Tibial artery (tissue), 4 donors: ENCODE measurements around the gene ADGRV1.

Experiments used
- DNase-seq, 2 donors: peaks; one replicate each; pipeline ENCODE4 v3.0.0-alpha.2; 2019
- H3K27ac ChIP-seq, 2 donors: fragments of 200-600 bp; sonication (generic) in 1 of 2; 1 replicate in 1 of 2; 2 replicates in 1 of 2; pipeline ENCODE4 v1.5.1; 2018 to 2019; ENCODE audit warnings: mild to moderate bottlenecking in 1 of 2
- H3K27me3 ChIP-seq, 2 donors: fragments of 200-600 bp; sonication (generic) in 1 of 2; one replicate each; pipeline versions ENCODE4 v1.5.1 to v1.6.0; 2016 to 2019
- H3K36me3 ChIP-seq, 3 donors: fragments of 200-600 bp; sonication (generic) in 2 of 3; one replicate each; pipeline ENCODE4 v1.5.1; 2016 to 2019; ENCODE audit warnings: mild to moderate bottlenecking in 2 of 3
- H3K4me1 ChIP-seq, 4 donors: fragments of 200-600 bp; sonication (generic) in 2 of 4; 1 replicate in 3 of 4; 2 replicates in 1 of 4; pipeline ENCODE4 v1.5.1; 2016 to 2019
- H3K4me3 ChIP-seq, 2 donors: fragments of 200-600 bp; sonication (generic) in 1 of 2; 1 replicate in 1 of 2; 2 replicates in 1 of 2; pipeline ENCODE4 v1.5.1; 2018 to 2019; ENCODE audit warnings: mild to moderate bottlenecking in 2 of 2
- H3K9me3 ChIP-seq, 3 donors: fragments of 200-600 bp; sonication (generic) in 1 of 3; one replicate each; pipeline ENCODE4 v1.5.1; 2016 to 2019
- CTCF ChIP-seq, 2 experiments: fragments of 200-600 bp in 1 of 2; fragments of 450-650 bp in 1 of 2; IDR thresholded peaks; one replicate each; pipeline ENCODE4 v1.5.1; 2017 to 2019; ENCODE audit warnings: antibody characterized with exemption in 2 of 2, mild to moderate bottlenecking in 1 of 2, moderate library complexity in 1 of 2
- intact Hi-C: fragments of 100-400 bp; cut with DNase I; formaldehyde crosslinking; loops from one replicate; pipeline ENCODE4 v1.15.0; 2023; ENCODE audit warnings: low total_unique reads

Gene ADGRV1

GRCh38 chr5:90533794-90534193 is 24.8 kb upstream of the ADGRV1 start:
- H3K27me3 ChIP-seq, result peaks cover 0 to 5% of the 10 kb centered on the region in 2 donors
- H3K4me1 ChIP-seq, result peaks cover 0 to 12% (median 8%) of the 10 kb centered on the region in 4 donors
- H3K27ac ChIP-seq, result no peak overlapping the region
- intact Hi-C loops, result loop anchor here (5.0 kb wide), 1 partner anchor 96 kb away; no protein-coding TSS in a partner anchor
- no peaks in the 10 kb centered on the region for H3K9me3 ChIP-seq
- no peak for TF ChIP-seq CTCF (IDR thresholded peaks at IDR 0.05)
- no peak overlapping the region for H3K4me3 ChIP-seq
- DNase-seq, result no peak
- no peaks in the 10 kb centered on the region for H3K36me3 ChIP-seq

GRCh38 chr5:90534922-90535321 is 23.7 kb upstream of the ADGRV1 start:
- Histone ChIP-seq H3K36me3 (no peaks in the 10 kb centered on the region), H3K27ac (no peak overlapping the region), H3K27me3 (peaks cover 0 to 5% of the 10 kb centered on the region in 2 donors), H3K9me3 (no peaks in the 10 kb centered on the region), H3K4me3 (no peak overlapping the region), H3K4me1 (peaks cover 0 to 12% (median 8%) of the 10 kb centered on the region in 4 donors)
- no peak for DNase-seq
- intact Hi-C loops, result loop anchor here (5.0 kb wide), 1 partner anchor 98 kb away; no protein-coding TSS in a partner anchor
- no peak for TF ChIP-seq CTCF (IDR thresholded peaks at IDR 0.05)

GRCh38 chr5:90542827-90543519 is 15.6 kb upstream of the ADGRV1 start:
- no peak overlapping the region for H3K4me3 ChIP-seq
- no peak overlapping the region for H3K27ac ChIP-seq
- TF ChIP-seq CTCF (IDR thresholded peaks at IDR 0.05), result no peak
- peaks cover 0 to 3% of the 10 kb centered on the region in 2 donors for H3K27me3 ChIP-seq
- H3K9me3 ChIP-seq, result no peaks in the 10 kb centered on the region
- no peak for DNase-seq
- intact Hi-C loops, result no loop called here
- H3K36me3 ChIP-seq, result no peaks in the 10 kb centered on the region
- H3K4me1 ChIP-seq, result peaks cover 0 to under 1% (median 0%) of the 10 kb centered on the region in 4 donors

- no peak overlapping the region for H3K27ac ChIP-seq
- H3K27me3 ChIP-seq, result peaks cover 0 to 10% of the 10 kb centered on the region in 2 donors
- H3K36me3 ChIP-seq, result no peaks in the 10 kb centered on the region
- intact Hi-C loops, result no loop called here
- no peak for DNase-seq
- no peak overlapping the region for H3K4me3 ChIP-seq
- no peak for TF ChIP-seq CTCF (IDR thresholded peaks at IDR 0.05)
- H3K4me1 ChIP-seq, result peaks cover 0 to 6% (median 0%) of the 10 kb centered on the region in 4 donors
- no peaks in the 10 kb centered on the region for H3K9me3 ChIP-seq
These were observed 13.1 kb upstream of the ADGRV1 start for GRCh38 chr5:90545511-90545910.

GRCh38 chr5:90546216-90546837 is 12.3 kb upstream of the ADGRV1 start:
- intact Hi-C loops, result no loop called here

More at GRCh38 chr5:90546216-90546837, 12.3 kb upstream of the ADGRV1 start:
- no peak overlapping the region for H3K27ac ChIP-seq
- no peak for TF ChIP-seq CTCF (IDR thresholded peaks at IDR 0.05)
- no peaks in the 10 kb centered on the region for H3K9me3 ChIP-seq
- H3K4me3 ChIP-seq, result no peak overlapping the region
- peaks cover 0 to 6% (median 0%) of the 10 kb centered on the region in 4 donors for H3K4me1 ChIP-seq
- no peaks in the 10 kb centered on the region for H3K36me3 ChIP-seq
- no peak for DNase-seq
- H3K27me3 ChIP-seq, result peaks cover 0 to 10% of the 10 kb centered on the region in 2 donors
